Transverse colon (tissue), 3 donors: ENCODE measurements around the gene MCOLN3.

Experiments
- EP300 ChIP-seq: sonication (generic); formaldehyde crosslinking; IDR thresholded peaks from one replicate; pipeline ENCODE4 v1.6.1; 2017; ENCODE audit warnings: antibody characterized with exemption, low read depth
- TF ChIP-seq, protein P1 (sequence below), 5 experiments: fragments of 200-600 bp in 3 of 5; fragments of 450-650 bp in 2 of 5; sonication (generic) in 3 of 5; IDR thresholded peaks; 1 replicate in 2 of 5; 2 replicates in 3 of 5; pipeline ENCODE4 v1.5.1; 2016 to 2017; ENCODE audit warnings: antibody characterized with exemption in 5 of 5, inconsistent platforms in 3 of 5, mild to moderate bottlenecking in 2 of 5, moderate library complexity in 1 of 5

DNA sequence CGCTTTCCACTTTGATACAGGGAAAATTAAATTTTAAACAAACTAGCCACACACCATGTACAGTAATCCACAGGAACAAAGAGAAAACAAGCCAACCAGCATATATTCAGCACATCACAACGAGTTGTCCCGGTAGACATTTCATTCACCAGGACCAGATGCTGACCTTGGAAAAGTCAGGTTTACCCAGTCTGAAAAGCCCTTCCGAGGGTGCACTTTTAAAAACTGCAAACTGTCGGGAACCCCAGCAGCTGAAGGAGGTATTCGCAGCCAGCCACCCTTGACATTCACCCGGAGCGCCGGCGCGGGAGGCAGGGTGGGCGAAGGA, 1.2 kb downstream of the MCOLN3 start:
- TF ChIP-seq EP300: no peak
- TF ChIP-seq, protein P1, sequence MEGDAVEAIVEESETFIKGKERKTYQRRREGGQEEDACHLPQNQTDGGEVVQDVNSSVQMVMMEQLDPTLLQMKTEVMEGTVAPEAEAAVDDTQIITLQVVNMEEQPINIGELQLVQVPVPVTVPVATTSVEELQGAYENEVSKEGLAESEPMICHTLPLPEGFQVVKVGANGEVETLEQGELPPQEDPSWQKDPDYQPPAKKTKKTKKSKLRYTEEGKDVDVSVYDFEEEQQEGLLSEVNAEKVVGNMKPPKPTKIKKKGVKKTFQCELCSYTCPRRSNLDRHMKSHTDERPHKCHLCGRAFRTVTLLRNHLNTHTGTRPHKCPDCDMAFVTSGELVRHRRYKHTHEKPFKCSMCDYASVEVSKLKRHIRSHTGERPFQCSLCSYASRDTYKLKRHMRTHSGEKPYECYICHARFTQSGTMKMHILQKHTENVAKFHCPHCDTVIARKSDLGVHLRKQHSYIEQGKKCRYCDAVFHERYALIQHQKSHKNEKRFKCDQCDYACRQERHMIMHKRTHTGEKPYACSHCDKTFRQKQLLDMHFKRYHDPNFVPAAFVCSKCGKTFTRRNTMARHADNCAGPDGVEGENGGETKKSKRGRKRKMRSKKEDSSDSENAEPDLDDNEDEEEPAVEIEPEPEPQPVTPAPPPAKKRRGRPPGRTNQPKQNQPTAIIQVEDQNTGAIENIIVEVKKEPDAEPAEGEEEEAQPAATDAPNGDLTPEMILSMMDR (IDR thresholded peaks at IDR 0.05): no peak
